HG02571 (cell line): ENCODE data around the gene TMPRSS12.
"Not testable (repeated sequence)": the region's sequence is repeated elsewhere in the genome, so short reads cannot be mapped to it uniquely, and the experiment has no call there.

Experiments used
- ATAC-seq: cut with Tn5 transposase; IDR thresholded peaks from one replicate; pipeline ENCODE4 v1.9.1; 2021; ENCODE audit warnings: mild to moderate bottlenecking, moderate library complexity; ENCODE audit not compliant: unreplicated experiment

The TMPRSS12 gene

GRCh38 chr12:50925920-50926319, 83.2 kb downstream of the TMPRSS12 start:
- no peak for ATAC-seq

GRCh38 chr12:50926415-50926814, 83.7 kb downstream of the TMPRSS12 start:
- no peak for ATAC-seq

- not testable (repeated sequence) for ATAC-seq
Observed at GRCh38 chr12:50926932-50927331, 84.2 kb downstream of the TMPRSS12 start.

- no peak for ATAC-seq
Observed at GRCh38 chr12:50927356-50927755, 84.6 kb downstream of the TMPRSS12 start.

- ATAC-seq = no peak
Observed at GRCh38 chr12:50927766-50928224, 85.1 kb downstream of the TMPRSS12 start.

GRCh38 chr12:50928392-50928791, 85.7 kb downstream of the TMPRSS12 start:
- ATAC-seq = no peak

- no peak for ATAC-seq
Observed at GRCh38 chr12:50929831-50930230, 87.1 kb downstream of the TMPRSS12 start.

- not testable (repeated sequence) for ATAC-seq
Observed at GRCh38 chr12:50930477-50930876, 87.8 kb downstream of the TMPRSS12 start.

- no peak for ATAC-seq
Observed at GRCh38 chr12:50932787-50933280, 90.1 kb downstream of the TMPRSS12 start.

GRCh38 chr12:50933459-50934124, 90.9 kb downstream of the TMPRSS12 start:
- ATAC-seq = no peak

GRCh38 chr12:50934371-50934851, 91.7 kb downstream of the TMPRSS12 start:
- no peak for ATAC-seq

- no peak for ATAC-seq
Observed at GRCh38 chr12:50934981-50935807, 92.5 kb downstream of the TMPRSS12 start.

GRCh38 chr12:50936821-50937530, 94.2 kb downstream of the TMPRSS12 start:
- ATAC-seq = no peak
